IMR-90 (cell line): ENCODE measurements around the gene PLPP3. TPM values are rescaled to one million over a fixed set of nuclear protein-coding genes. Genes with fewer than 3 reads are reported as not detected.

Experiments
- ATAC-seq: fragments of 200-7000 bp; cut with Tn5 transposase; 2 replicates; pipeline ENCODE4 v1.9.1; 2020; ENCODE audit warnings: low read depth, mild to moderate bottlenecking, moderate library complexity
- BruUV-seq: library from RNA; stranded (reverse); fragments of 400-500 nt; replicated peaks from 2 replicates; lab custom pipeline; 2021; lab: Mats Ljungman, UMichigan
- CTCF ChIA-PET: fragments of 300-600 bp; formaldehyde crosslinking; extraction: SDS; loops from one replicate; lab custom pipeline; 2021; ENCODE audit warnings: antibody characterized with exemption; lab: Yijun Ruan, JAX
- POLR2A ChIA-PET: fragments of 300-600 bp; sonication (Branson Sonifier 250); formaldehyde crosslinking; loops from one replicate; lab custom pipeline; 2022; ENCODE audit warnings: antibody characterized with exemption; ENCODE audit not compliant: unreplicated experiment; lab: Charles Lee
- DNase-seq: peaks from one replicate; pipeline ENCODE4 v3.0.0; 2013
- H2AFZ ChIP-seq: replicated peaks from 2 replicates; pipeline ENCODE3; 2013; ENCODE audit warnings: low read length, mild to moderate bottlenecking; ENCODE audit not compliant: poor library complexity
- H2AK5ac ChIP-seq: 2 replicates; pipeline ENCODE4 v1.6.1; 2013; ENCODE audit warnings: low read depth, low read length, inconsistent platforms
- H2AK9ac ChIP-seq: replicated peaks from 2 replicates; pipeline ENCODE3; 2013; ENCODE audit warnings: mild to moderate bottlenecking, low read depth, low read length, moderate library complexity; ENCODE audit not compliant: poor library complexity
- H2BK120ac ChIP-seq: 2 replicates; pipeline ENCODE4 v1.6.1; 2013; ENCODE audit warnings: low read depth, low read length, inconsistent platforms
- H2BK15ac ChIP-seq: 3 replicates; pipeline ENCODE4 v1.6.1; 2013; ENCODE audit warnings: low read depth, low read length, inconsistent platforms
- H2BK20ac ChIP-seq: 2 replicates; pipeline ENCODE4 v1.6.1; 2013; ENCODE audit warnings: low read depth, mild to moderate bottlenecking, inconsistent platforms, low read length, moderate library complexity
- H2BK5ac ChIP-seq: 2 replicates; pipeline ENCODE4 v1.6.1; 2013; ENCODE audit warnings: mild to moderate bottlenecking, low read depth, low read length, inconsistent platforms; ENCODE audit not compliant: poor library complexity, severe bottlenecking
- H3K14ac ChIP-seq: replicated peaks from 2 replicates; pipeline ENCODE4 v1.6.1; 2013; ENCODE audit warnings: low read depth, low read length, inconsistent platforms
- H3K18ac ChIP-seq: 2 replicates; pipeline ENCODE4 v1.6.1; 2013; ENCODE audit warnings: low read depth, low read length, control low read depth
- H3K23ac ChIP-seq: 2 replicates; pipeline ENCODE4 v1.6.1; 2013; ENCODE audit warnings: low read depth, low read length, inconsistent platforms
- H3K27ac ChIP-seq: 2 replicates; pipeline ENCODE4 v1.5.1; 2013; ENCODE audit warnings: mild to moderate bottlenecking, control low read depth, low read length; ENCODE audit not compliant: insufficient read depth
- H3K27me3 ChIP-seq: 2 replicates; pipeline ENCODE4 v1.6.1; 2013; ENCODE audit warnings: low read length; ENCODE audit not compliant: control insufficient read depth, insufficient read depth
- H3K36me3 ChIP-seq: 2 replicates; pipeline ENCODE4 v1.6.1; 2013; ENCODE audit warnings: low read length, mixed read lengths; ENCODE audit not compliant: control insufficient read depth, insufficient read depth
- H3K4ac ChIP-seq: 2 replicates; pipeline ENCODE4 v1.6.1; 2013; ENCODE audit warnings: low read depth, low read length, inconsistent platforms
- H3K4me1 ChIP-seq: 2 replicates; pipeline ENCODE4 v1.6.1; 2013; ENCODE audit warnings: low read length, mixed read lengths; ENCODE audit not compliant: control insufficient read depth, insufficient read depth
- H3K4me2 ChIP-seq: 2 replicates; pipeline ENCODE4 v1.6.1; 2013; ENCODE audit warnings: low read depth, mild to moderate bottlenecking, control low read depth, low read length, moderate library complexity
- H3K4me3 ChIP-seq: 2 replicates; pipeline ENCODE4 v1.5.1; 2013; ENCODE audit warnings: low read depth, mild to moderate bottlenecking, control low read depth, low read length, moderate library complexity; ENCODE audit not compliant: insufficient read depth
- H3K56ac ChIP-seq: 2 replicates; pipeline ENCODE4 v1.6.1; 2013; ENCODE audit warnings: low read length, inconsistent platforms; ENCODE audit not compliant: insufficient read depth; ENCODE audit errors: extremely low read depth
- H3K79me1 ChIP-seq, 2 experiments: 2 replicates each; pipeline ENCODE4 v1.6.1; 2013; ENCODE audit warnings: low read length in 2 of 2, inconsistent platforms in 1 of 2, low read depth in 1 of 2
- H3K9ac ChIP-seq: 2 replicates; pipeline ENCODE4 v1.6.1; 2013; ENCODE audit warnings: low read depth, low read length, control low read depth
- H3K9me1 ChIP-seq: 2 replicates; pipeline ENCODE4 v1.6.1; 2013; ENCODE audit warnings: low read length, inconsistent platforms; ENCODE audit not compliant: insufficient read depth
- H3K9me3 ChIP-seq: 2 replicates; pipeline ENCODE4 v1.6.1; 2013; ENCODE audit warnings: low read length; ENCODE audit not compliant: control insufficient read depth, insufficient read depth
- H4K20me1 ChIP-seq: 2 replicates; pipeline ENCODE4 v1.6.1; 2013; ENCODE audit warnings: low read length, inconsistent platforms; ENCODE audit not compliant: insufficient read depth
- H4K5ac ChIP-seq: 2 replicates; pipeline ENCODE4 v1.6.1; 2013; ENCODE audit warnings: mild to moderate bottlenecking, low read depth, low read length, control low read depth
- H4K8ac ChIP-seq, 2 experiments: 2 replicates each; pipeline ENCODE4 v1.6.1; 2013; ENCODE audit warnings: low read depth in 2 of 2, low read length in 2 of 2, control low read depth in 1 of 2, inconsistent platforms in 1 of 2
- H4K91ac ChIP-seq: 2 replicates; pipeline ENCODE4 v1.6.1; 2013; ENCODE audit warnings: low read depth, low read length, inconsistent platforms; ENCODE audit not compliant: insufficient read depth
- BHLHE40 ChIP-seq: fragments of 150-350 bp; IDR thresholded peaks from 2 replicates; pipeline ENCODE4 v1.6.1; 2016; ENCODE audit warnings: mild to moderate bottlenecking, low read depth, low read length
- CEBPB ChIP-seq: IDR thresholded peaks from 2 replicates; pipeline ENCODE4 v1.6.1; 2012; ENCODE audit warnings: low read depth, low read length, improper control_type of control experiment
- CHD1 ChIP-seq: IDR thresholded peaks from 2 replicates; pipeline ENCODE4 v1.6.1; 2012; ENCODE audit warnings: low read depth, low read length, improper control_type of control experiment
- FOS ChIP-seq: fragments of 150-350 bp; IDR thresholded peaks from 2 replicates; pipeline ENCODE4 v1.6.1; 2016; ENCODE audit warnings: low read depth, low read length
- MAFK ChIP-seq: IDR thresholded peaks from 2 replicates; pipeline ENCODE4 v1.6.1; 2012; ENCODE audit warnings: low read depth, low read length, improper control_type of control experiment
- MAZ ChIP-seq: IDR thresholded peaks from 2 replicates; pipeline ENCODE4 v1.6.1; 2012; ENCODE audit warnings: low read depth, mild to moderate bottlenecking, low read length, improper control_type of control experiment, moderate library complexity, borderline replicate concordance
- MXI1 ChIP-seq: IDR thresholded peaks from 2 replicates; pipeline ENCODE4 v1.6.1; 2012; ENCODE audit warnings: low read depth, mild to moderate bottlenecking, low read length, moderate library complexity, borderline replicate concordance
- NFE2L2 ChIP-seq: fragments of 150-350 bp; IDR thresholded peaks from 2 replicates; pipeline ENCODE4 v1.6.1; 2016; ENCODE audit warnings: low read depth, mild to moderate bottlenecking, low read length
- POLR2A ChIP-seq: IDR thresholded peaks from 2 replicates; pipeline ENCODE4 v1.6.1; 2012; ENCODE audit warnings: mild to moderate bottlenecking, low read depth, low read length
- RAD21 ChIP-seq: IDR thresholded peaks from 2 replicates; pipeline ENCODE4 v1.6.1; 2012; ENCODE audit warnings: low read length, improper control_type of control experiment
- RCOR1 ChIP-seq: IDR thresholded peaks from 2 replicates; pipeline ENCODE4 v1.6.1; 2012; ENCODE audit warnings: mild to moderate bottlenecking, low read length, improper control_type of control experiment; ENCODE audit not compliant: insufficient replicate concordance
- RFX5 ChIP-seq: IDR thresholded peaks from 2 replicates; pipeline ENCODE4 v1.8.0; 2012; ENCODE audit warnings: low read depth, mild to moderate bottlenecking, low read length, moderate library complexity
- SMC3 ChIP-seq: fragments of 150-350 bp; IDR thresholded peaks from 2 replicates; pipeline ENCODE4 v1.6.1; 2016; ENCODE audit warnings: low read depth, mild to moderate bottlenecking, antibody characterized with exemption, low read length, moderate library complexity
- WGBS, 2 experiments: methylation state at CpG; one replicate each; pipeline versions ENCODE4 v1.1.5 to v1.1.7; 2013; ENCODE audit warnings: missing lambda C conversion rate in 2 of 2; ENCODE audit not compliant: insufficient read length in 1 of 2; ENCODE audit errors: extremely low coverage in 2 of 2; 5-methylcytosine and 5-hydroxymethylcytosine counted together
- dilution Hi-C: fragments of 300-500 bp; cut with HindIII; formaldehyde crosslinking; loops from one replicate; pipeline ENCODE4 v1.14.3; 2018; ENCODE audit warnings: low sequenced_read_pairs; ENCODE audit not compliant: unreplicated experiment
- in situ Hi-C: fragments of 300-500 bp; cut with MboI; formaldehyde crosslinking; loops from 3 replicates; pipeline ENCODE4 v1.14.3; 2019; ENCODE audit warnings: low sequenced_read_pairs, inconsistent platforms, mixed read lengths
- intact Hi-C: fragments of 100-400 bp; cut with micrococcal nuclease; formaldehyde crosslinking; loops from 2 replicates; pipeline ENCODE4 v1.10.0; 2022
- polyA plus RNA-seq, 3 experiments: library from polyadenylated mRNA; depleted of rRNA; stranded (reverse); fragments of >200 nt; gene quantifications; 2 replicates each; pipeline ENCODE4 v1.2.3, GENCODE V29; 2012; ENCODE audit warnings: low replicate concordance in 1 of 3
- total RNA-seq: library from RNA; depleted of rRNA; stranded (reverse); fragments of >200 nt; gene quantifications from 2 replicates; pipeline ENCODE4 v1.2.3, GENCODE V29; 2012
- TF ChIP-seq, protein P1 (sequence below): conservative IDR thresholded peaks from 2 replicates; pipeline ENCODE4 v1.5.1; 2012; ENCODE audit warnings: mild to moderate bottlenecking, low read depth, low read length, improper control_type of control experiment
- TF ChIP-seq, protein P2 (sequence below): fragments of 150-350 bp; IDR thresholded peaks from 2 replicates; pipeline ENCODE4 v1.6.1; 2017; ENCODE audit warnings: mild to moderate bottlenecking, antibody characterized with exemption, low read length, low read depth
- TF ChIP-seq, protein P3 (sequence below): fragments of 150-350 bp; IDR thresholded peaks from 2 replicates; pipeline ENCODE4 v1.6.1; 2016; ENCODE audit warnings: low read depth, mild to moderate bottlenecking, low read length, moderate library complexity, borderline replicate concordance

Gene PLPP3
- total and polyA plus RNA-seq, 2 of the 4 experiments (the other 2 are of a cell fraction): 49.9 to 56.6 TPM

DNA sequence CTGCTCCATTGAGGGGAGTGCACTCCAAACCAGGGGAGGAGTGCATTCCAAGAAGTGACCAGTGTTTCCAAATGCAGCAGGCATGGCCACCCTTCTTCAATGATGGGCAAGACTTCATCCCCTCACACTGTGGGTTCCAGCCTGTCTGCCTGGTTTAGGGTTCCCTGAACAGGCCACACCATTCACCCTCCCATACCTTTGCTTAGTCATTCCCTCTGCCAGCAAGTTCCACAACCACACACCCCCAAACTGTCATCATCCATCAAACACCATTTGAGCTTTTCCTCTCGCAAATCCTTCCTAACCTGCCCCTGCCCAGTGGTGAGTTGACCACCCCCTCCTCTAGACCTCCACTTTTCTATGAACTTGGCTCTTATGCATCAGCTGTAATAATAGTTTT, 116.0 kb downstream of the PLPP3 start:
- H3K23ac ChIP-seq: no peak overlapping the region
- no peak overlapping the region for H4K8ac ChIP-seq
- TF ChIP-seq CEBPB (no peak), RFX5 (no peak), RAD21 (no peak), POLR2A (no peak), MAZ (no peak), CHD1 (no peak), MXI1 (no peak), MAFK (no peak), BHLHE40 (no peak), RCOR1 (no peak), SMC3 (no peak), NFE2L2 (no peak), FOS (no peak)
- TF ChIP-seq, protein P1, sequence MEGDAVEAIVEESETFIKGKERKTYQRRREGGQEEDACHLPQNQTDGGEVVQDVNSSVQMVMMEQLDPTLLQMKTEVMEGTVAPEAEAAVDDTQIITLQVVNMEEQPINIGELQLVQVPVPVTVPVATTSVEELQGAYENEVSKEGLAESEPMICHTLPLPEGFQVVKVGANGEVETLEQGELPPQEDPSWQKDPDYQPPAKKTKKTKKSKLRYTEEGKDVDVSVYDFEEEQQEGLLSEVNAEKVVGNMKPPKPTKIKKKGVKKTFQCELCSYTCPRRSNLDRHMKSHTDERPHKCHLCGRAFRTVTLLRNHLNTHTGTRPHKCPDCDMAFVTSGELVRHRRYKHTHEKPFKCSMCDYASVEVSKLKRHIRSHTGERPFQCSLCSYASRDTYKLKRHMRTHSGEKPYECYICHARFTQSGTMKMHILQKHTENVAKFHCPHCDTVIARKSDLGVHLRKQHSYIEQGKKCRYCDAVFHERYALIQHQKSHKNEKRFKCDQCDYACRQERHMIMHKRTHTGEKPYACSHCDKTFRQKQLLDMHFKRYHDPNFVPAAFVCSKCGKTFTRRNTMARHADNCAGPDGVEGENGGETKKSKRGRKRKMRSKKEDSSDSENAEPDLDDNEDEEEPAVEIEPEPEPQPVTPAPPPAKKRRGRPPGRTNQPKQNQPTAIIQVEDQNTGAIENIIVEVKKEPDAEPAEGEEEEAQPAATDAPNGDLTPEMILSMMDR: no peak
- TF ChIP-seq, protein P2, sequence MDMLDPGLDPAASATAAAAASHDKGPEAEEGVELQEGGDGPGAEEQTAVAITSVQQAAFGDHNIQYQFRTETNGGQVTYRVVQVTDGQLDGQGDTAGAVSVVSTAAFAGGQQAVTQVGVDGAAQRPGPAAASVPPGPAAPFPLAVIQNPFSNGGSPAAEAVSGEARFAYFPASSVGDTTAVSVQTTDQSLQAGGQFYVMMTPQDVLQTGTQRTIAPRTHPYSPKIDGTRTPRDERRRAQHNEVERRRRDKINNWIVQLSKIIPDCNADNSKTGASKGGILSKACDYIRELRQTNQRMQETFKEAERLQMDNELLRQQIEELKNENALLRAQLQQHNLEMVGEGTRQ: no peak
- TF ChIP-seq, protein P3, sequence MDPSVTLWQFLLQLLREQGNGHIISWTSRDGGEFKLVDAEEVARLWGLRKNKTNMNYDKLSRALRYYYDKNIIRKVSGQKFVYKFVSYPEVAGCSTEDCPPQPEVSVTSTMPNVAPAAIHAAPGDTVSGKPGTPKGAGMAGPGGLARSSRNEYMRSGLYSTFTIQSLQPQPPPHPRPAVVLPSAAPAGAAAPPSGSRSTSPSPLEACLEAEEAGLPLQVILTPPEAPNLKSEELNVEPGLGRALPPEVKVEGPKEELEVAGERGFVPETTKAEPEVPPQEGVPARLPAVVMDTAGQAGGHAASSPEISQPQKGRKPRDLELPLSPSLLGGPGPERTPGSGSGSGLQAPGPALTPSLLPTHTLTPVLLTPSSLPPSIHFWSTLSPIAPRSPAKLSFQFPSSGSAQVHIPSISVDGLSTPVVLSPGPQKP: no peak
- no peaks in the 10 kb centered on the region for H3K9me1 ChIP-seq
- no peak overlapping the region for H2AK9ac ChIP-seq
- no peak overlapping the region for H4K91ac ChIP-seq
- POLR2A ChIA-PET: no interaction called here
- H3K27ac ChIP-seq: no peak overlapping the region
- H3K27me3 ChIP-seq: no peaks in the 10 kb centered on the region
- DNase-seq (no peak), ATAC-seq (no peak)
- no peak overlapping the region for H3K14ac ChIP-seq
- H3K36me3 ChIP-seq: no peaks in the 10 kb centered on the region
- no peak overlapping the region for H3K56ac ChIP-seq
- no peak overlapping the region for H2BK20ac ChIP-seq
- intact Hi-C loops (no loop called here), in situ Hi-C loops (no loop called here), dilution Hi-C loops (no loop called here)
- no peak overlapping the region for H2AFZ ChIP-seq
- H3K4me2 ChIP-seq: no peak overlapping the region
- no peaks in the 10 kb centered on the region for H3K9me3 ChIP-seq
- no peak overlapping the region for H2BK120ac ChIP-seq
- no peaks in the 10 kb centered on the region for H4K20me1 ChIP-seq
- H2BK5ac ChIP-seq: no peak overlapping the region
- BruUV-seq: no TSS peak
- no peak overlapping the region for H3K9ac ChIP-seq
- 100% methylated on average over 1 of the region's 1 CpG; no CpG with 5 or more reads in 1 of the 2 experiments for WGBS, 2 experiments
- H3K4ac ChIP-seq: no peak overlapping the region
- no peak overlapping the region for H2AK5ac ChIP-seq
- H4K5ac ChIP-seq: no peak overlapping the region
- no peak overlapping the region for H3K18ac ChIP-seq
- H3K4me1 ChIP-seq: no peaks in the 10 kb centered on the region
- no peaks in the 10 kb centered on the region for H3K79me1 ChIP-seq
- no peak overlapping the region for H3K4me3 ChIP-seq
- no peak overlapping the region for H2BK15ac ChIP-seq
- CTCF ChIA-PET: no interaction called here
